Rectal smooth muscle tissue (tissue), 1 donor: Measurements from ENCODE around the gene ME2.
"Not testable (repeated sequence)": the region's sequence is repeated elsewhere in the genome, so short reads cannot be mapped to it uniquely, and the experiment has no call there.

Experiments used
- H3K27ac ChIP-seq: one replicate; pipeline ENCODE4 v1.7.0; 2013; ENCODE audit warnings: low read depth, low read length, inconsistent platforms
- H3K27me3 ChIP-seq: one replicate; pipeline ENCODE4 v1.7.0; 2013; ENCODE audit warnings: low read length; ENCODE audit not compliant: control insufficient read depth, insufficient read depth
- H3K36me3 ChIP-seq: one replicate; pipeline ENCODE4 v1.7.0; 2013; ENCODE audit warnings: low read length; ENCODE audit not compliant: control insufficient read depth, insufficient read depth
- H3K4me1 ChIP-seq: one replicate; pipeline ENCODE4 v1.7.0; 2013; ENCODE audit warnings: low read length; ENCODE audit not compliant: control insufficient read depth, insufficient read depth
- H3K4me3 ChIP-seq: one replicate; pipeline ENCODE4 v1.7.0; 2013; ENCODE audit warnings: low read length
- H3K9ac ChIP-seq: one replicate; pipeline ENCODE4 v1.7.0; 2013; ENCODE audit warnings: low read length

The ME2 gene

DNA sequence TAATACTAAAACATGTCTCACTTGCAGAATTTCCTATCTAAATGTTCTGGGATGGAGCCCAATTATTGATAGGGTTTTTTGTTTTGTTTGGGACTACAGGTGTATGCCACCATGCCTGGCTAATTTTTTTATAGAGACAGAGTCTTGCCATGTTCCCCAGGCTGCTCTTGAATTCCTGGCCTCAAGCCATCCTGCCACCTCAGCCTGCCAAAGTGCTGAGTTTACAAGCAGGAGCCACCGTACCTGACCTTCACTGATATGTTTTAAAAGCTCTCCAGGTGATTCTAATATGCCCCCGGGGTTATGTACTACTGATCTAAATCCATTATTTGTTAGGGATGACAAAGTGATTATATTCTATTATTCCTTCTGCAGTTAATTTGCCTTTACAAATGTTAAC lies 91.1 kb downstream of the ME2 start:
- H3K9ac ChIP-seq = no peak overlapping the region
- no peaks in the 10 kb centered on the region for H3K27me3 ChIP-seq
- no peak overlapping the region for H3K4me3 ChIP-seq
- H3K4me1 ChIP-seq = peaks cover 10% of the 10 kb centered on the region
- no peaks in the 10 kb centered on the region for H3K36me3 ChIP-seq
- no peak overlapping the region for H3K27ac ChIP-seq

- not testable (repeated sequence) for H3K4me3 ChIP-seq, H3K27ac ChIP-seq, H3K27me3 ChIP-seq, H3K4me1 ChIP-seq, H3K9ac ChIP-seq
- H3K36me3 ChIP-seq = peaks cover 10% of the 10 kb centered on the region
Measured at GRCh38 chr18:50972404-50972803, 93.5 kb downstream of the ME2 start.

DNA sequence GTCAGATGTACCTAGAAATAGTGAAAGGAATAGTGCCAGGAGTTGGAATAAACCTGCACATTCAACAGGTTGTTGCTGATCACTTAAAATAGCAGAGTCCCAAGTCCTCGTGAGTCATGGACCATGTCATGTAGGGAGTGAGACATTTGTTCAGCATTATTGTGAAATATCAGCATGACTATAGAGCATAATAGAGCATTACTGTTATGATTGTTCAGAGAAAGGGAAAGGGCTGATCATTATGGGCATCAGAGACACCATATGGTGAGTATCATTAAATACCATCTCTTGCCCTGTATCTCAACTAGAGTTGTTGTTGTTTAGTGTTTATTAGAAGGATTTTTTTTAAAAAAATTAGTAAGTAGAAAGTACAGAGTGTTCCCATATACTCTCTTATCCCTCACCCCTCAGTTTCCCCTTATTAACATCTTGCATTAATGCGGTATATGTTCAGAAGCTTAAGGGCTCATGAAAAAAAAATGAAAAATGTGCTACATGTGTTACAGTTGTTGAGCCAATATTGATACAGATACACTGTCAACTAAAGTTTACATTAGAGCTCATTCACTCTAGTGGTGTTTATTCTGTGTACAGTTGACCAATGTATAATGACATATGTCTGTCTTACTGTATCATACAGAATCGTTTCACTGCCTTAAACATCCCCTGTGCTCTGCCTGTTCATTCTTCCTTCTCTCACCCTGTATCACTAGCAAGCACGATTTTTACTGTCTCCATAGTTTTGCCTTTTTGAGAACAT lies 94.6 kb downstream of the ME2 start:
- H3K9ac ChIP-seq = no peak overlapping the region
- no peak overlapping the region for H3K27ac ChIP-seq
- H3K4me1 ChIP-seq = peaks cover 10% of the 10 kb centered on the region
- no peak overlapping the region for H3K4me3 ChIP-seq
- H3K27me3 ChIP-seq = no peaks in the 10 kb centered on the region
- H3K36me3 ChIP-seq = peaks cover 10% of the 10 kb centered on the region

- Histone ChIP-seq H3K9ac (no peak overlapping the region), H3K27ac (no peak overlapping the region), H3K4me1 (no peaks in the 10 kb centered on the region), H3K36me3 (peaks cover 16% of the 10 kb centered on the region), H3K27me3 (no peaks in the 10 kb centered on the region), H3K4me3 (no peak overlapping the region)
Measured at GRCh38 chr18:50977037-50977760, 98.3 kb downstream of the ME2 start.

GRCh38 chr18:50981381-50981780 lies 102.5 kb downstream of the ME2 start:
- no peak overlapping the region for H3K27ac ChIP-seq
- H3K4me1 ChIP-seq = no peaks in the 10 kb centered on the region
- H3K27me3 ChIP-seq = no peaks in the 10 kb centered on the region
- peaks cover 14% of the 10 kb centered on the region for H3K36me3 ChIP-seq
- no peak overlapping the region for H3K4me3 ChIP-seq
- H3K9ac ChIP-seq = no peak overlapping the region

DNA sequence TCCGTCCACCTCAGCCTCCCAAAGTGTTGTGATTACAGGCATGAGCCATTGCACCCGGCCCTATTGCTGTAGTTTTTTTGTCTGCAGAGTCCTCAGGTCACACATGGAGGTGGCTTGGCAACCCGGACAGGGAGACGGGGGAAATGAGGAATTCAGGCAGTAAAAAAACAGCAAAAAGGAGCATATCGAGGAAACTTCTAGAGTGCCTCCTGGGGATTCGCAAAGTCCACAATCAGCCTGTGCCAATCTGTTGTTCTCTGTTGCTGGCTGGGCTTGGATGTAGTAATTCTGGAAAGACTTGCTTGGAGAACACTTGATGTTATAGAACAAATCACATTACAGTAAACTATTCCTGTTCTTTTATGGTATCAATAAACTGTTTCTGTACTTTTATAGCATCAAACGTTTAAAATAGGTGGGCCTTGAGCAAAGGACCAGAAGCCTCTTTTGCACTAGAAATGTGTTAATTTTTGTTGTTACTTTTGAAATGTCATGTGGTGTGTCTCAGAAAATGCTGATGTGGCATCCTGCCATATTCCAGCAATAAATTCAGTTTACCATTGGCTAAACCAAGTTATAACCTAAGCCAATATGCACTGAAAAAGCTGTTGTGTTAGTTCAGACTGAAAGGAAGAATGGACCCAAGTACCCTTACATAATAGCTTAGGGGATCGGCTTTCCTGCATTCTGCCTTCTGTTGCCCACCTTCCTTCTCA lies 103.3 kb downstream of the ME2 start:
- H3K27ac ChIP-seq = no peak overlapping the region
- no peaks in the 10 kb centered on the region for H3K27me3 ChIP-seq
- H3K9ac ChIP-seq = no peak overlapping the region
- H3K36me3 ChIP-seq = peaks cover 10% of the 10 kb centered on the region
- no peak overlapping the region for H3K4me3 ChIP-seq
- H3K4me1 ChIP-seq = no peaks in the 10 kb centered on the region

DNA sequence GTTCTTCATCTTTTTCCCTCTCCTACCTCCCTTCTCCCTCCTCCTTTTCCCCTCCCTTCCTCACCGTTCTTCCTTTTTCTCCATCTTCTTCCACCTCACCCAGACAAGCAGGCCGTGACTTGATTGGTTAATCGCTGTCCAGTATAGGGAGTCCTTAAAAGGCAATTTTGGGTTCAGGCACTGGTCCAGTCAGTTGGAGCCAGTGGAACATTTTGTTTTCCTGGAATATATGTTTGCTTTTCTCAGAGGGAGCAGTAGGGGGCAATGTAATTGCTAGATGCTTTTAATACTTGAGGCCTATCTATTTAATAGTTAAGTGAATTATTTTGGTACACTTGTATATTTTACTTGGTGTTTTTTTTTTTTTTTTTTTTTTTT lies 103.9 kb downstream of the ME2 start:
- no peaks in the 10 kb centered on the region for H3K27me3 ChIP-seq
- H3K36me3 ChIP-seq = peaks cover 10% of the 10 kb centered on the region
- H3K9ac ChIP-seq = no peak overlapping the region
- no peak overlapping the region for H3K4me3 ChIP-seq
- H3K4me1 ChIP-seq = no peaks in the 10 kb centered on the region
- no peak overlapping the region for H3K27ac ChIP-seq

DNA sequence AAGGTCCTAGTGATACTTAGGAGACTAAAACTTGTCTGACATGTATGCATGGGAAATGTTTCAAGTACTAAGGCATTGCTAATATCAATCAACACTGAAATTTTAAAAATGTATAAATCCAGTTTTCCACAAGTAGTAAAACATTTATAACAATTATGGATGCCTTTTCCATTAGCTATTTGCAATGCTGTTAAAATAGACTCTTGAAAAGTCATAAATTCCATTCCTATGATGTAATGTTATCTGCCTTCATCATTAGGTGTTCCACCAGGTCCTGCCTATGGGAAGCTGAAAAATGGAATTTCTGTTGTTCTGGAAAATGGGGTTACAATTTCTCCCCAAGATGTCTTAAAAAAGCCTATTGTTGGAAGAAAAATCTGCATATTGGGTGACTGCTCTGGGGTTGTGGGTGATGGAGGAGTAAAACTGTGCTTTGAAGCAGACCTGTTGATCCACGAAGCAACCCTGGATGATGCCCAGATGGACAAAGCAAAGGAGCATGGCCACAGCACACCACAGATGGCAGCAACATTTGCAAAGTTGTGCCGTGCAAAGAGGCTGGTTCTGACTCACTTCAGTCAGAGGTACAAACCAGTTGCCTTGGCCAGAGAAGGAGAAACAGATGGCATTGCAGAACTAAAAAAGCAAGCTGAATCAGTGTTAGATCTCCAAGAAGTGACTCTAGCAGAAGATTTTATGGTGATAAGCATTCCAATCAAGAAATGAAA lies 107.6 kb downstream of the ME2 start:
- Histone ChIP-seq H3K27ac (no peak overlapping the region), H3K36me3 (peaks cover 4% of the 10 kb centered on the region), H3K4me3 (no peak overlapping the region), H3K27me3 (no peaks in the 10 kb centered on the region), H3K9ac (no peak overlapping the region), H3K4me1 (no peaks in the 10 kb centered on the region)

DNA sequence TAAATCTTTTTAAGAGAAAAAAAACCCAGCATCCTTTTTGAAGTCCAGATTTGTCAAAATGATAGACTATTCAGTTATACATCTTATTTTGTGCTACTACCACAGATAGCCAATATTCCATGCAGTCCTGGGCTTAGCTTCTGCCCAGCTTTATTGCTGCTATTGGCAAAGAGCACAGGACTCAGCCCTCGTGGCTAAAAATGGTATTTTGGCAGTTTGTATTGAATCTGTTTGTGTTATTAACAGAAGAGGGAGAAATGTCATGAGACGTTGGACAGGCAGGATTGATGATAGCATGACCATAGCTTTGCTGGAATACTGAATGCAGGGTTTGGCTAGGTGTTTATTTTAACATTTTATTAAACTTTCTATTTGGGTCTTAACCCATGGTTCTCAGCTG lies 108.3 kb downstream of the ME2 start:
- peaks cover 4% of the 10 kb centered on the region for H3K36me3 ChIP-seq
- no peak overlapping the region for H3K4me3 ChIP-seq
- H3K27me3 ChIP-seq = no peaks in the 10 kb centered on the region
- no peaks in the 10 kb centered on the region for H3K4me1 ChIP-seq
- H3K9ac ChIP-seq = no peak overlapping the region
- H3K27ac ChIP-seq = no peak overlapping the region

DNA sequence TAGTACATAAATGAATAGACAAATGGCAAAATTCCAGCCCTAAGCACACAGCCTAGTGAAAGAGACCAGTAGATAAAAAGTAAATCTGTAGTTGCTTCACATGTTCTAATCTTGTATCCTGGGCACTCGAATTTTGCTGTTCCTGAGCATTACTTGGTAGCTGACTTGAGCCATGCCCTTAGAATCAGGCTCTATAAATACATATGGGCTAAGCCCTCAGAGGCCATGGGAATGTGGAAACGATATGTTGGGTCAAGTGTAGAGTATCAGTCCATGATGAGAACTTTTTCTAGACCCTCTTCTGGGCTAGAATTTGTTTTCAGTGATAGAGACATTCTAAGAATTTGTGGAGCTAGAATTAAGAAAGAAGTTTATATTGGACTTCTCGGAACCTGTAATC lies 110.8 kb downstream of the ME2 start:
- Histone ChIP-seq H3K4me3 (no peak overlapping the region), H3K27me3 (no peaks in the 10 kb centered on the region), H3K27ac (no peak overlapping the region), H3K9ac (no peak overlapping the region), H3K4me1 (no peaks in the 10 kb centered on the region), H3K36me3 (peaks cover 4% of the 10 kb centered on the region)

DNA sequence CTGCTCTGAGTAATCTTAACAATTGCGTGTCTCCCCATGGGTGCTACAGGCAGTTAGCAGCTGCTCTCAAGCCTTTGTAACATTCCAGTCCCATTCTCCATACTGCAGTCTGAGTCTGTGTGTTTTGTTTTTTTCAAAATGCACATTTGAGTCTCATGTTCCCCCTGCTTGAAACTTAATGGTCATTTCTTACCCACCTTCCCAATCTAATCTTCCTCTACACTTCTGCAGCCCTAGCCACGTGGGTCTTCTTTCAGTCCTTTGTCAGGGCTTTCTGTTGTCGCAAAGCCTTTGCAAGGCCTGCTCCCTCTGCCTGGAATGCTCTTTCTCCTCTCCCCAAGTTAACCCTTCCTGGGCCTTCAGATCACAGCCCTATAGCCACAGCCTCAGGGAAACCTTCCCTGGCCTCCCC lies 113.4 kb downstream of the ME2 start:
- H3K4me1 ChIP-seq = no peaks in the 10 kb centered on the region
- H3K9ac ChIP-seq = no peak overlapping the region
- H3K36me3 ChIP-seq = no peaks in the 10 kb centered on the region
- H3K4me3 ChIP-seq = no peak overlapping the region
- no peak overlapping the region for H3K27ac ChIP-seq
- H3K27me3 ChIP-seq = no peaks in the 10 kb centered on the region

DNA sequence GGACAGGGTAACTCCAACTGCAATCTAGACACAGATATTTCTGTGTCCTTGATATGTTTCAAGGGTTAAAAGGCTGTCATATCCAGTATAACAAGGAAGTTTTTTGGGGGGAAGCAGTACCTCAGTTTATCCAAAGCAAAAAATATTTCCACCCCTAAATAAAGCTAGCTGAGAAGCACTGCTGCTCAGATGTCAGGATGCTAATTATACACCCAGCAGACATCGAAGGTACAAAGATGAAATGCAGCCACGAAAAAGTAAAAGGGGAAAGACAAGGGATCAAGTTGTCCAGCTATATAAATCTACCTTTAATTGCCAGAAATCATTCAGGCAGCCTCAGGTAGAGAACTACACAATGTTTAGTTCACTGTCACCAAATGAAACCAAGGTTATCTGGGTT lies 115.1 kb downstream of the ME2 start:
- no peak overlapping the region for H3K27ac ChIP-seq
- no peak overlapping the region for H3K4me3 ChIP-seq

More for the DNA sequence above, 115.1 kb downstream of the ME2 start:
- H3K36me3 ChIP-seq = no peaks in the 10 kb centered on the region
- no peak overlapping the region for H3K9ac ChIP-seq
- no peaks in the 10 kb centered on the region for H3K27me3 ChIP-seq
- no peaks in the 10 kb centered on the region for H3K4me1 ChIP-seq
